ENCODE results near the gene BEGAIN.

BEGAIN gene

DNA sequence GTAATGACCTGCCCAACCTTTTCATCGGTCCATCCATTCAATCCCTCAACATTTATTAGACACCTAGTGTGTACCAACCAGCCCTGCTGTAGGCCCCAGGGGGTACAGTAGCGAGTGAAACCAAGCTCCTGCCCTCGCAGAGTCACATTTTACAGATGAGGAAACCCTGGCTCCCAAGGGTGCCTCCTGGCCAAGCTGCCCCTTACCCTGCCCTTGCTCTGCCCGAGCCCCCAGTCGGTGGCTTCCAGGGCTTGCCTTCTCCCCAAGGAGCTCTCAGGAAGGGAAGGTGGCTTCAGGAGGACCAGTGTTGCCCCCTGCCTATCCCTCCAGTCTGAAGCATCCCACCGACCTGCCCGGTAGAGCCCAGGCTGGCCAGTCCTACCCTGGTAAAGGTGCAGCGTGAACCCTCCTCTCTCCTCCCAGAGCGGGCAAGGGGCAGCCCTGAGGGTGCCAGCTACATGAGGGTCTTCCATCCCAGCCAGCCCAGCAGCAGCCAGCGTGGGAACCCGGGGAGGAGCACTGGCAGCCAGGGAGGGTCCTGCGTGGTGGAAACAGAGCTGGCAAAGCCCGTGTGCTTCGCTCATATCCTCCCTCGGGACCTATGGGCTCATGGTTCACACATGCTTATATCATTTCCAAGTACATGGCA is 670 bp upstream of the BEGAIN start:
- no peak overlapping the region for H3K4me3 ChIP-seq (replicated peaks in 1 of 2; ENCODE audit: low read depth in 2 of 2, low read length in 2 of 2)
- peak; percentile 40 to 49 for DNase-seq (ENCODE audit: low read depth in 2 of 2)
- TF ChIP-seq, protein P1, sequence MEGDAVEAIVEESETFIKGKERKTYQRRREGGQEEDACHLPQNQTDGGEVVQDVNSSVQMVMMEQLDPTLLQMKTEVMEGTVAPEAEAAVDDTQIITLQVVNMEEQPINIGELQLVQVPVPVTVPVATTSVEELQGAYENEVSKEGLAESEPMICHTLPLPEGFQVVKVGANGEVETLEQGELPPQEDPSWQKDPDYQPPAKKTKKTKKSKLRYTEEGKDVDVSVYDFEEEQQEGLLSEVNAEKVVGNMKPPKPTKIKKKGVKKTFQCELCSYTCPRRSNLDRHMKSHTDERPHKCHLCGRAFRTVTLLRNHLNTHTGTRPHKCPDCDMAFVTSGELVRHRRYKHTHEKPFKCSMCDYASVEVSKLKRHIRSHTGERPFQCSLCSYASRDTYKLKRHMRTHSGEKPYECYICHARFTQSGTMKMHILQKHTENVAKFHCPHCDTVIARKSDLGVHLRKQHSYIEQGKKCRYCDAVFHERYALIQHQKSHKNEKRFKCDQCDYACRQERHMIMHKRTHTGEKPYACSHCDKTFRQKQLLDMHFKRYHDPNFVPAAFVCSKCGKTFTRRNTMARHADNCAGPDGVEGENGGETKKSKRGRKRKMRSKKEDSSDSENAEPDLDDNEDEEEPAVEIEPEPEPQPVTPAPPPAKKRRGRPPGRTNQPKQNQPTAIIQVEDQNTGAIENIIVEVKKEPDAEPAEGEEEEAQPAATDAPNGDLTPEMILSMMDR (IDR thresholded peaks at IDR 0.05; ENCODE audit: low read depth, low read length), result no peak

GRCh38 chr14:100586403-100587085 is 673 bp downstream of the BEGAIN start:
- DNase-seq (ENCODE audit: low read depth in 2 of 2), result peak; percentile 8 to 23
- peak overlapping the region; percentile 38 to 47 for H3K4me3 ChIP-seq (replicated peaks in 1 of 2; ENCODE audit: low read depth in 2 of 2, low read length in 2 of 2)
- TF ChIP-seq, protein P1 (IDR thresholded peaks at IDR 0.05; ENCODE audit: low read depth, low read length), result no peak

GRCh38 chr14:100586153-100586402 is 1.1 kb downstream of the BEGAIN start:
- peak overlapping the region; percentile 38 to 47 for H3K4me3 ChIP-seq (replicated peaks in 1 of 2; ENCODE audit: low read depth in 2 of 2, low read length in 2 of 2)
- DNase-seq (ENCODE audit: low read depth in 2 of 2), result no peak
- TF ChIP-seq, protein P1 (IDR thresholded peaks at IDR 0.05; ENCODE audit: low read depth, low read length), result no peak

DNA sequence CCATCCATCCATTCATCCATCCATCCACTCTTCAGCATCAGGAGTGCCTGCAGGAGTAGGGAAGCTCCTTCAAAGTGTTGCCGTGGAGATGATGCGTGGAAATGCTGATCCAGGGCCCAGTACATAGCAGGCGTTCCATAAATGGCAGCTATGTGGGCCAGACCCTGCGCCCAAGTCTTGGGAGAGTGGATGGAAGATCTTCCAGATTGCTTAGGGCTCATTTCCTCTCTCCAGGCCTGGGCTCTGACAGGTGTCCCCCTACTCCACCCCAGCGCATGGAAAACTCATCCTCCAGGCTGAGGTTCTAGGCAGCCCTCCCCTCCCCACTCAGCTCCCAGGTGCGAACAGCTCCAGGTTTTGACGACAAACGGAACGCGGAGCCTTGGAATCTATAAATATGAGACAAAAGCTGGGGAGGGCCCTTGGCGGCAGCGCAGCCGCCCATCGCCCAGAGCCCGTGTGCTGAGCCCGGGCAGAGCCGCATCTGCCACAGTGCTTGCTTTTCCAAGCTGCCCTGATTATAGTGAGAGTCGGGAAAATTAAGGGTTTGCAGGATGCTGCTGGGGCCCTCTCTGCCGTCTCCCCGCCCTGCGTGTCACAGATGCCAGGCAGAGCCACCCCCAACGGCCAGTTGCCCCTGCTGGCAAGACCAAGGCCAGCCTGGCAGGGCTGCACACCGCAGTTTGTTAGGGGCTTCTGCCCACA is 1.6 kb downstream of the BEGAIN start:
- H3K4me3 ChIP-seq (replicated peaks in 1 of 2; ENCODE audit: low read depth in 2 of 2, low read length in 2 of 2), result no peak overlapping the region
- DNase-seq (ENCODE audit: low read depth in 2 of 2), result no peak
- TF ChIP-seq, protein P1 (IDR thresholded peaks at IDR 0.05; ENCODE audit: low read depth, low read length), result no peak

DNA sequence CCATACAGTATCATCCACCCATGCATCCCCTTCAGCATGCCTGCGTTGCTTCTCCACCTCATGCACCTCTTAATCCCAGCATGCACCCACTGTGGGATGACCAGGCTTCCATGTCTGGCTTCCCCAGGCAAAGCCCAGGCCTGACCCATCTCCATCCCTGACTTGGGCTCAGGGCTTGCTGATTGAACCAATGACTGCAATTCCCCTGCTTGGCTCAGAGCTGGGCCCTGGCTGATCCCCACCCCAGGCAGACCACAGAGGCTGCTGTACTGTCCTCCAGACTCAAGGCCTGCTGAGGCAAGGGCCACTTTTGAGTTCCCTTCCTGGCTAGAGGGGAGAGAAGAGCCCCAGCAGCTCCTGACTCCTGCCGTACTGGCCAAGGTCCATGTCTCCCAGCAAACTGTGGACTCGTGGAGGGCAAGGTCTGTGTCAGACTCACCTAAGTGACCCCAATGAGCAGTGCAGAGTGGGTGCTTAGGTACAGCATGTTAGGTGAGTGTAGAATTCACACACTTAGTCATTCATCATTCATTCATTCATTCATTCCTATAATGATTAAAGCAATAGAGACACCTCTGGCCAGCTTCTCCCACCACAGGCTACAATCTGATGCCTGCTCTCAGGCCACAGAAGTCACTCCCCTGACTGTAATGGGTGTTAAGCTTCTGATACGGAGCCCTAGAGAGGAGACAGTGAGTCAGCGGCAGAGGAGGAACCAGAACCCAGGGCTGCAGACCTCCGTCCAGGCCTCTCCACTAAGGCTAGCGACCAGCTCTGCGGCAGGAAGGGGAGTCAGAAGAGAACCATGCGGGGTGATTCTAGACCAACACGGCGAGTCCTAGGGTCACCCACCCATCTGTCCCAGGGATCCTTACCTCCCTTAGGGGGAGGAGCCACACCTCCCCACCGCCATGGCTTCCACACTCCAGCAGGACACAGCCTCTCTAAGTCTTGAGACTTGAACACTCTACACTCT is 2.9 kb downstream of the BEGAIN start:
- TF ChIP-seq, protein P1 (IDR thresholded peaks at IDR 0.05; ENCODE audit: low read depth, low read length), result no peak
- DNase-seq (ENCODE audit: low read depth in 2 of 2), result no peak
- H3K4me3 ChIP-seq (replicated peaks in 1 of 2; ENCODE audit: low read depth in 2 of 2, low read length in 2 of 2), result no peak overlapping the region

GRCh38 chr14:100583245-100583644 is 4.0 kb downstream of the BEGAIN start:
- H3K4me3 ChIP-seq (replicated peaks in 1 of 2; ENCODE audit: low read depth in 2 of 2, low read length in 2 of 2), result no peak overlapping the region
- TF ChIP-seq, protein P1 (IDR thresholded peaks at IDR 0.05; ENCODE audit: low read depth, low read length), result no peak
- no peak for DNase-seq (ENCODE audit: low read depth in 2 of 2)

All from cardiac fibroblast (primary cell).